Endodermal cell (in vitro differentiated cells): ENCODE data around the gene CARD11. TPM values are rescaled to one million over a fixed set of nuclear protein-coding genes. Genes with fewer than 3 reads are reported as not detected.

ENCODE experiments used
- DNase-seq: peaks from one replicate; pipeline ENCODE4 v3.0.0-alpha.2; 2017
- H3K27ac ChIP-seq: 2 replicates; pipeline ENCODE4 v1.5.1; 2013; ENCODE audit warnings: mild to moderate bottlenecking, low read depth, low read length, moderate library complexity
- H3K27me3 ChIP-seq: 2 replicates; pipeline ENCODE4 v1.6.1; 2013; ENCODE audit warnings: mild to moderate bottlenecking, low read length, moderate library complexity; ENCODE audit not compliant: insufficient read depth, control insufficient read depth, poor library complexity, severe bottlenecking
- H3K36me3 ChIP-seq: 2 replicates; pipeline ENCODE4 v1.7.0; 2013; ENCODE audit warnings: mild to moderate bottlenecking, low read length, moderate library complexity; ENCODE audit not compliant: control insufficient read depth, insufficient read depth
- H3K4me1 ChIP-seq: one replicate; pipeline ENCODE4 v1.7.0; 2013; ENCODE audit warnings: low read length; ENCODE audit not compliant: control insufficient read depth, insufficient read depth
- H3K4me3 ChIP-seq: 2 replicates; pipeline ENCODE4 v1.5.1; 2013; ENCODE audit warnings: mild to moderate bottlenecking, low read length, moderate library complexity
- H3K9ac ChIP-seq: 2 replicates; pipeline ENCODE4 v1.6.1; 2013; ENCODE audit warnings: mild to moderate bottlenecking, low read length, moderate library complexity; ENCODE audit not compliant: poor library complexity, severe bottlenecking; ENCODE audit errors: extremely low read depth
- H3K9me3 ChIP-seq: 2 replicates; pipeline ENCODE4 v1.6.1; 2013; ENCODE audit warnings: mild to moderate bottlenecking, low read length, moderate library complexity; ENCODE audit not compliant: control insufficient read depth
- H3K27ac Mint-ChIP-seq: 2 replicates; pipeline ENCODE4 v1.8.0; 2020; ENCODE audit warnings: mixed read lengths
- H3K27me3 Mint-ChIP-seq: 2 replicates; pipeline ENCODE4 v1.8.0; 2021; ENCODE audit warnings: mild to moderate bottlenecking, mixed read lengths; ENCODE audit not compliant: insufficient read depth
- H3K36me3 Mint-ChIP-seq: 2 replicates; pipeline ENCODE4 v1.8.0; 2020; ENCODE audit warnings: low read depth, mixed read lengths
- H3K4me1 Mint-ChIP-seq: 2 replicates; pipeline ENCODE4 v1.8.0; 2020; ENCODE audit warnings: mixed read lengths
- H3K4me3 Mint-ChIP-seq: 2 replicates; pipeline ENCODE4 v1.8.0; 2020; ENCODE audit warnings: mild to moderate bottlenecking, moderate library complexity, mixed read lengths
- H3K9me3 Mint-ChIP-seq: 2 replicates; pipeline ENCODE4 v1.8.0; 2020; ENCODE audit warnings: mild to moderate bottlenecking, mixed read lengths
- WGBS, 2 experiments: methylation state at CpG; one replicate each; pipeline versions ENCODE4 v1.1.5 to v1.1.7; 2013; ENCODE audit warnings: missing lambda C conversion rate in 2 of 2, mixed read lengths in 1 of 2; ENCODE audit not compliant: insufficient coverage in 1 of 2, insufficient read length in 1 of 2; 5-methylcytosine and 5-hydroxymethylcytosine counted together
- total RNA-seq, 2 donors: library from RNA; stranded (reverse); fragmentation: NEBNext Ultra II Directional in 1 of 2; extraction: Animal tissue kit (Norgen Biotek cat#: 25700) in 1 of 2; gene quantifications; 2 replicates in 1 of 2; 3 replicates in 1 of 2; pipeline ENCODE4 v1.2.1, GENCODE V29; 2021
- TF ChIP-seq, protein P1 (sequence below): fragments of 200-600 bp; sonication (generic); conservative IDR thresholded peaks from 2 replicates; pipeline ENCODE4 v1.5.0; 2021; ENCODE audit warnings: antibody characterized with exemption, mild to moderate bottlenecking

The CARD11 gene
- total RNA-seq, 2 donors from 2014 or later, result 7.2 to 10.8 TPM

DNA sequence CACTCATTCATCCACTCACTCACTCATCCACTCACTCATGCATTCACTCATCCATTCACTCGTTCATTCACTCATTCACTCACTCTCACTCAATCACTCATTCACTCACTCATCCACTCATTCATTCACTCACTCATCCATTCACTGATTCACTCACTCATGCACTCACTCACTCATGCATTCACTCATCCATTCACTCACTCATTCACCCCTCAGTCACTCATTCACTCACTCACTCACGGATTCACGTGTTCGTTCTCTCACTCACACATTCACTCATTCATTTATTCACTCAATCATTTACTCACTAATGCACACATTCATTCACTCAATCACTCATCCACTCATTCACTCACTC is 73.4 kb downstream of the CARD11 start:
- H3K27me3 ChIP-seq, result no peaks in the 10 kb centered on the region
- H3K27me3 Mint-ChIP-seq, result no peaks in the 10 kb centered on the region
- H3K27ac Mint-ChIP-seq, result no peak overlapping the region
- TF ChIP-seq, protein P1, sequence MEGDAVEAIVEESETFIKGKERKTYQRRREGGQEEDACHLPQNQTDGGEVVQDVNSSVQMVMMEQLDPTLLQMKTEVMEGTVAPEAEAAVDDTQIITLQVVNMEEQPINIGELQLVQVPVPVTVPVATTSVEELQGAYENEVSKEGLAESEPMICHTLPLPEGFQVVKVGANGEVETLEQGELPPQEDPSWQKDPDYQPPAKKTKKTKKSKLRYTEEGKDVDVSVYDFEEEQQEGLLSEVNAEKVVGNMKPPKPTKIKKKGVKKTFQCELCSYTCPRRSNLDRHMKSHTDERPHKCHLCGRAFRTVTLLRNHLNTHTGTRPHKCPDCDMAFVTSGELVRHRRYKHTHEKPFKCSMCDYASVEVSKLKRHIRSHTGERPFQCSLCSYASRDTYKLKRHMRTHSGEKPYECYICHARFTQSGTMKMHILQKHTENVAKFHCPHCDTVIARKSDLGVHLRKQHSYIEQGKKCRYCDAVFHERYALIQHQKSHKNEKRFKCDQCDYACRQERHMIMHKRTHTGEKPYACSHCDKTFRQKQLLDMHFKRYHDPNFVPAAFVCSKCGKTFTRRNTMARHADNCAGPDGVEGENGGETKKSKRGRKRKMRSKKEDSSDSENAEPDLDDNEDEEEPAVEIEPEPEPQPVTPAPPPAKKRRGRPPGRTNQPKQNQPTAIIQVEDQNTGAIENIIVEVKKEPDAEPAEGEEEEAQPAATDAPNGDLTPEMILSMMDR, result no peak
- H3K36me3 Mint-ChIP-seq, result peaks cover 1% of the 10 kb centered on the region
- H3K9ac ChIP-seq, result no peak overlapping the region
- H3K4me3 Mint-ChIP-seq, result no peak overlapping the region
- WGBS, 2 experiments, result 84 to 94% methylated on average over 4 of the region's 4 CpGs
- peaks cover 18% of the 10 kb centered on the region for H3K9me3 Mint-ChIP-seq
- H3K4me3 ChIP-seq, result no peak overlapping the region
- no peak overlapping the region for H3K27ac ChIP-seq
- no peaks in the 10 kb centered on the region for H3K4me1 ChIP-seq
- DNase-seq, result no peak
- peaks cover 28% of the 10 kb centered on the region for H3K9me3 ChIP-seq
- no peaks in the 10 kb centered on the region for H3K36me3 ChIP-seq
- H3K4me1 Mint-ChIP-seq, result peaks cover 4% of the 10 kb centered on the region

DNA sequence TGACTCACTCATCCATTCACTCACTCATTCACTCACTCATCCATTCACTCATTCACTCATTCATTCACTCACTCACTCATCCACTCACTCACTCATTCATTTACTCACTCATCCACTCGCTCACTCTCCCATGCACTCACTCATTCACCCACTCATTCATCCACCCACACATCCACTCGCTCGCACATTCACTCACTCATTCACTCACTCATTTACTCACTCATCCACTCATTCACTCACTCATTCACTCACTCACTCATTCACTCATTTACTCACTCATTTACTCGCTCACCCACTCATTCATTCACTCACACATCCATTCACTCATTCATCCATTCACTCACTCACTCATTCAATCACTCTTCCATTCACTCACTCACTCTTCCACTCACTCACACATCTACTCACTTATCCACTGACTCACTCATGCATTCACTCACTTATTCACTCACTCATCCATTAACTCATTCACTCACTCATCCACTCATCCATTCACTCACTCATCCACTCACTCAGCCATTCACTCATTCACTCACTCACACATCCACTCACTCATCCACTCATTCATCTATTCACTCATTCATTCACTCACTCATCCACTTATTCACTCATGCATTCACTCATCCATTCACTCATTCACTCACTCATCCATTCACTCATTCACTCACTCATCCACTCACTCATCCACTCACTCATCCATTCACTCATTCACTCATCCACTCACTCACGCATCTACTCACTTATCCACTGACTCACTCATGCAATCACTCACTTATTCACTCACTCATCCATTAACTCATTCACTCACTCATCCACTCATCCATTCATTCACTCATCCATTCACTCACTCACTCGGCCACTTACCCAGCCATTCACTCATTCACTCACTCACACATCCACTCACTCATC is 74.0 kb downstream of the CARD11 start:
- Mint-ChIP-seq H3K4me1 (peaks cover 4% of the 10 kb centered on the region), H3K27me3 (no peaks in the 10 kb centered on the region), H3K36me3 (peaks cover 1% of the 10 kb centered on the region), H3K27ac (no peak overlapping the region), H3K4me3 (no peak overlapping the region), H3K9me3 (peaks cover 19% of the 10 kb centered on the region)
- Histone ChIP-seq H3K9ac (no peak overlapping the region), H3K4me1 (no peaks in the 10 kb centered on the region), H3K27ac (no peak overlapping the region), H3K36me3 (no peaks in the 10 kb centered on the region), H3K27me3 (no peaks in the 10 kb centered on the region), H3K4me3 (no peak overlapping the region), H3K9me3 (peaks cover 30% of the 10 kb centered on the region)
- 90 to 91% methylated on average over 6 of the region's 6 CpGs for WGBS, 2 experiments
- DNase-seq, result no peak
- TF ChIP-seq, protein P1, result no peak

DNA sequence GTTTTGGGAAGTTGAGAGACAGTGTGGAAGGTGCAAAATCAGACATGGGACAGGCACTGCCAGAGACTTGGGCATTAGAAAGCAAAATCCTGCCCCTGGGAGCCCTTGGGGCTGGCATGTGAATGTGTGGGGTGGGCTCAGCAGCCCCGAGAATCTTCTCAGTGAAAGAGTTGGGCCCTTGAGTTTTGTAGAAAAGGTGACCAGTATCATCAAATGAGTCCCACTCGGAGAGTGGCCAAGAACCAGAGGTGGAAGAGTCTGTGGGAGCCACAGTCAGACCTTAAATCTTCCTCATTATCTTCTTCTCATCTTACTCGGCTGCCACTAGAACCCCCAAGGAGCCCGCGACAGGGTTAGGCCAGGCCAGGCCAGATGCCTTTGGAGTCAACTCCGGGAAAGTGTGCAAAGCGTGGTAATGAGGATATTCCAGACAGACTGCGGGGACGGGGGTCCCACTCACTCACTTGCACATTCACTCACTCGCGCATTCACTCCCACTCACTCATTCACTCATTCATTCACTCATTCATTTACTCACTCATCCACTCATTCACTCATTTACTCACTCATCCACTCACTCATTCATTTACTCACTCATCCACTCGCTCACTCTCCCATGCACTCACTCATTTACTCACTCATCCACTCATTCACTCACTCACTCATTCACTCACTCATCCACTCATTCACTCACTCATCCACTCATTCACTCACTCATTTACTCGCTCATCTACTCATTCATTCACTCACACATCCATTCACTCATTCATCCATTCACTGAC is 74.9 kb downstream of the CARD11 start:
- 94 to 95% methylated on average over 9 to 13 of the region's 13 CpGs for WGBS, 2 experiments
- H3K4me3 ChIP-seq, result no peak overlapping the region
- H3K27me3 ChIP-seq, result no peaks in the 10 kb centered on the region
- H3K36me3 ChIP-seq, result no peaks in the 10 kb centered on the region
- H3K27ac ChIP-seq, result no peak overlapping the region
- peaks cover 19% of the 10 kb centered on the region for H3K9me3 Mint-ChIP-seq
- H3K27me3 Mint-ChIP-seq, result no peaks in the 10 kb centered on the region
- peaks cover 4% of the 10 kb centered on the region for H3K4me1 Mint-ChIP-seq
- DNase-seq, result no peak
- H3K9me3 ChIP-seq, result peaks cover 30% of the 10 kb centered on the region
- no peak overlapping the region for H3K9ac ChIP-seq
- TF ChIP-seq, protein P1, result no peak
- no peak overlapping the region for H3K27ac Mint-ChIP-seq
- no peaks in the 10 kb centered on the region for H3K4me1 ChIP-seq
- H3K4me3 Mint-ChIP-seq, result no peak overlapping the region
- peaks cover 1% of the 10 kb centered on the region for H3K36me3 Mint-ChIP-seq
